HepG2 (cell line): ENCODE data around the gene NUP153. TPM values are rescaled to one million over a fixed set of nuclear protein-coding genes. Genes with fewer than 3 reads are reported as not detected.

Experiments used
- ASH2L ChIP-seq: fragments of 300-600, 200-600 bp; sonication (generic); IDR thresholded peaks from 2 replicates; pipeline ENCODE4 v1.7.0; 2017; ENCODE audit warnings: low read depth, mild to moderate bottlenecking, moderate library complexity, mixed read lengths, low read length; ENCODE audit not compliant: insufficient read length
- BHLHE40 ChIP-seq: IDR thresholded peaks from 2 replicates; pipeline ENCODE4 v1.6.1; 2011; ENCODE audit warnings: low read length, improper control_type of control experiment
- CBFB ChIP-seq: sonication (generic); formaldehyde crosslinking; IDR thresholded peaks from 2 replicates; pipeline ENCODE4 v1.4.0; 2020; ENCODE audit warnings: missing genetic modification reagents
- DRAP1 ChIP-seq: IDR thresholded peaks from 2 replicates; pipeline ENCODE4 v1.6.1; 2016; ENCODE audit warnings: missing genetic modification reagents, missing compliant biosample characterization
- ESRRA ChIP-seq: sonication (generic); formaldehyde crosslinking; IDR thresholded peaks from 2 replicates; pipeline ENCODE4 v1.5.1; 2020; ENCODE audit warnings: mild to moderate bottlenecking, low read depth, missing genetic modification reagents
- KDM2A ChIP-seq: sonication (generic); formaldehyde crosslinking; IDR thresholded peaks from 2 replicates; pipeline ENCODE4 v1.4.0; 2020; ENCODE audit warnings: low read depth, missing genetic modification reagents, borderline replicate concordance
- NCOR1 ChIP-seq: fragments of 200-600 bp; sonication (generic); IDR thresholded peaks from 2 replicates; pipeline ENCODE4 v1.7.0; 2017; ENCODE audit warnings: antibody characterized with exemption, low read length, borderline replicate concordance
- NFYC ChIP-seq: IDR thresholded peaks from 2 replicates; pipeline ENCODE4 v1.6.1; 2016; ENCODE audit warnings: missing genetic modification reagents, missing compliant biosample characterization
- POLR2A ChIP-seq, 2 experiments: IDR thresholded peaks; 2 replicates each; pipeline ENCODE4 v1.6.1; 2011; ENCODE audit warnings: low read depth in 2 of 2, low read length in 2 of 2, mild to moderate bottlenecking in 1 of 2, moderate library complexity in 1 of 2; ENCODE audit not compliant: insufficient read depth in 1 of 2
- RBM22 ChIP-seq: fragments of 200-400 bp; formaldehyde crosslinking; optimal IDR thresholded peaks from 2 replicates; pipeline ENCODE3; 2017; ENCODE audit warnings: mild to moderate bottlenecking, low read length, moderate library complexity
- SPEN ChIP-seq: sonication (generic); formaldehyde crosslinking; IDR thresholded peaks from 2 replicates; pipeline ENCODE4 v1.5.1; 2020; ENCODE audit warnings: low read depth, mild to moderate bottlenecking, missing genetic modification reagents
- ZHX1 ChIP-seq: sonication (generic); formaldehyde crosslinking; IDR thresholded peaks from 2 replicates; pipeline ENCODE4 v1.8.1; 2022; ENCODE audit warnings: low read depth, mild to moderate bottlenecking, missing genetic modification reagents
- ZMAT3 ChIP-seq: sonication (generic); formaldehyde crosslinking; conservative IDR thresholded peaks from 2 replicates; pipeline ENCODE4 v1.7.0; 2021; ENCODE audit warnings: missing genetic modification reagents
- ZNF17 ChIP-seq: sonication (generic); formaldehyde crosslinking; IDR thresholded peaks from 2 replicates; pipeline ENCODE4 v1.5.0; 2020; ENCODE audit warnings: mild to moderate bottlenecking, missing genetic modification reagents
- ZNF431 ChIP-seq: sonication (generic); formaldehyde crosslinking; IDR thresholded peaks from 2 replicates; pipeline ENCODE4 v1.9.0; 2022; ENCODE audit warnings: missing genetic modification reagents, low read depth, mild to moderate bottlenecking, borderline replicate concordance
- ZNF547 ChIP-seq: sonication (generic); formaldehyde crosslinking; IDR thresholded peaks from 2 replicates; pipeline ENCODE4 v1.5.1; 2020; ENCODE audit warnings: mild to moderate bottlenecking, missing genetic modification reagents
- ZNF878 ChIP-seq: sonication (generic); formaldehyde crosslinking; IDR thresholded peaks from 2 replicates; pipeline ENCODE4 v1.8.1; 2023; ENCODE audit warnings: mild to moderate bottlenecking, missing genetic modification reagents, moderate library complexity
- polyA plus RNA-seq, 8 experiments: library from polyadenylated mRNA; depleted of rRNA in 3 of 8; stranded (reverse) in 7 of 8; unstranded in 1 of 8; fragments of >200 nt; fragmentation: Illumina TruSeq in 4 of 8; extraction: Trizol in 4 of 8; gene quantifications; 2 replicates each; pipeline versions ENCODE4 v1.2.1 to v1.2.3, GENCODE V29; 2011 to 2016; ENCODE audit warnings: low read depth in 4 of 8, missing spikeins in 1 of 8, mixed read lengths in 1 of 8; ENCODE audit not compliant: insufficient read depth in 1 of 8
- total RNA-seq, 5 experiments: library from RNA; depleted of rRNA; stranded (reverse); fragments of >200 nt; fragmentation: Illumina TruSeq; extraction: Trizol; gene quantifications; 2 replicates each; pipeline ENCODE4 v1.2.3, GENCODE V29; 2016; ENCODE audit warnings: low read depth in 1 of 5
- TF ChIP-seq, protein P1 (sequence below): IDR thresholded peaks from 2 replicates; pipeline ENCODE4 v1.6.1; 2016; ENCODE audit warnings: missing compliant biosample characterization, missing genetic modification reagents, borderline replicate concordance
- TF ChIP-seq, protein P2 (sequence below), 2 experiments: sonication (generic) in 1 of 2; formaldehyde crosslinking in 1 of 2; IDR thresholded peaks; 2 replicates each; pipeline versions ENCODE4 v1.4.0 to v1.6.1; 2018 to 2020; ENCODE audit warnings: missing genetic modification reagents in 2 of 2, borderline replicate concordance in 1 of 2, low read depth in 1 of 2, mild to moderate bottlenecking in 1 of 2, missing biosample characterization in 1 of 2
- TF ChIP-seq, protein P3 (sequence below): IDR thresholded peaks from 2 replicates; pipeline ENCODE4 v1.6.1; 2016; ENCODE audit warnings: mild to moderate bottlenecking, missing biosample characterization, missing genetic modification reagents

NUP153 gene
- total and polyA plus RNA-seq, 2 of the 13 experiments (the other 11 are each of a cell fraction or from before 2014, with no cell fraction given) = 29.8 to 55.2 TPM

GRCh38 chr6:17706580-17707370, at the start of gene NUP153 (continued):
- TF ChIP-seq KDM2A (CRISPR knock-in tag) (peak; percentile 98), ZNF878 (CRISPR knock-in tag) (no peak), NFYC (CRISPR knock-in tag) (peak; percentile 81), ZNF547 (no peak; the same call in 1 of the 2 replicates), ZNF431 (CRISPR knock-in tag) (peak; percentile 67; the same call in 1 of the 2 replicates), ZMAT3 (CRISPR knock-in tag) (peak; percentile 77; the same call in 1 of the 2 replicates), ASH2L (peak; percentile 98), DRAP1 (CRISPR knock-in tag) (peak; percentile 86), BHLHE40 (peak; percentile 66), POLR2A (IDR thresholded peaks at IDR 0.05; ENCODE audit: insufficient read depth in 1 of 2, low read depth in 2 of 2, low read length in 2 of 2) (peak; percentile 92 to 96), SPEN (CRISPR knock-in tag) (peak; percentile 94; the same call in 1 of the 2 replicates), ESRRA (CRISPR knock-in tag) (peak; percentile 61; the same call in 1 of the 2 replicates), RBM22 (no peak), CBFB (CRISPR knock-in tag) (peak; percentile 95), ZNF17 (CRISPR knock-in tag) (no peak), NCOR1 (0 out of 2 replicates have a peak, but pooled peaks have one; percentile 8), ZHX1 (CRISPR knock-in tag) (peak; percentile 99)
- TF ChIP-seq, protein P1, sequence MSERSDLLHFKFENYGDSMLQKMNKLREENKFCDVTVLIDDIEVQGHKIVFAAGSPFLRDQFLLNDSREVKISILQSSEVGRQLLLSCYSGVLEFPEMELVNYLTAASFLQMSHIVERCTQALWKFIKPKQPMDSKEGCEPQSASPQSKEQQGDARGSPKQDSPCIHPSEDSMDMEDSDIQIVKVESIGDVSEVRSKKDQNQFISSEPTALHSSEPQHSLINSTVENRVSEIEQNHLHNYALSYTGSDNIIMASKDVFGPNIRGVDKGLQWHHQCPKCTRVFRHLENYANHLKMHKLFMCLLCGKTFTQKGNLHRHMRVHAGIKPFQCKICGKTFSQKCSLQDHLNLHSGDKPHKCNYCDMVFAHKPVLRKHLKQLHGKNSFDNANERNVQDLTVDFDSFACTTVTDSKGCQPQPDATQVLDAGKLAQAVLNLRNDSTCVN (CRISPR knock-in tag) = peak; percentile 86
- TF ChIP-seq, protein P2, sequence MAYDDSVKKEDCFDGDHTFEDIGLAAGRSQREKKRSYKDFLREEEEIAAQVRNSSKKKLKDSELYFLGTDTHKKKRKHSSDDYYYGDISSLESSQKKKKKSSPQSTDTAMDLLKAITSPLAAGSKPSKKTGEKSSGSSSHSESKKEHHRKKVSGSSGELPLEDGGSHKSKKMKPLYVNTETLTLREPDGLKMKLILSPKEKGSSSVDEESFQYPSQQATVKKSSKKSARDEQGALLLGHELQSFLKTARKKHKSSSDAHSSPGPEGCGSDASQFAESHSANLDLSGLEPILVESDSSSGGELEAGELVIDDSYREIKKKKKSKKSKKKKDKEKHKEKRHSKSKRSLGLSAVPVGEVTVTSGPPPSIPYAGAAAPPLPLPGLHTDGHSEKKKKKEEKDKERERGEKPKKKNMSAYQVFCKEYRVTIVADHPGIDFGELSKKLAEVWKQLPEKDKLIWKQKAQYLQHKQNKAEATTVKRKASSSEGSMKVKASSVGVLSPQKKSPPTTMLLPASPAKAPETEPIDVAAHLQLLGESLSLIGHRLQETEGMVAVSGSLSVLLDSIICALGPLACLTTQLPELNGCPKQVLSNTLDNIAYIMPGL (CRISPR knock-in tag; IDR thresholded peaks at IDR 0.05; ENCODE audit: borderline replicate concordance in 1 of 2, low read depth in 1 of 2) = peak in 1 of 2 experiments; percentile 83; a peak in 3 of 4 replicates
- TF ChIP-seq, protein P3, sequence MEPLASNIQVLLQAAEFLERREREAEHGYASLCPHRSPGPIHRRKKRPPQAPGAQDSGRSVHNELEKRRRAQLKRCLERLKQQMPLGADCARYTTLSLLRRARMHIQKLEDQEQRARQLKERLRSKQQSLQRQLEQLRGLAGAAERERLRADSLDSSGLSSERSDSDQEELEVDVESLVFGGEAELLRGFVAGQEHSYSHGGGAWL (CRISPR knock-in tag) = peak; percentile 45; the same call in 1 of the 2 replicates
